ENCODE results near the gene ELMOD3. TPM values are rescaled to one million over a fixed set of nuclear protein-coding genes. Genes with fewer than 3 reads are reported as not detected.
"Not testable (repeated sequence)": the region's sequence is repeated elsewhere in the genome, so short reads cannot be mapped to it uniquely, and the experiment has no call there.

ELMOD3 gene
- total and polyA plus RNA-seq, 4 donors: 5.5 to 15.8 (median 8.0) TPM

- no peak for TF ChIP-seq MAX (IDR thresholded peaks at IDR 0.05)
- no peak for TF ChIP-seq TAF1 (conservative IDR thresholded peaks at IDR 0.05)
- TF ChIP-seq YY1 (IDR thresholded peaks at IDR 0.05): no peak
- TF ChIP-seq HNF4G (IDR thresholded peaks at IDR 0.05): no peak
- no peak for TF ChIP-seq SP1 (IDR thresholded peaks at IDR 0.05)
- TF ChIP-seq REST (IDR thresholded peaks at IDR 0.05): no peak
- H3K4me3 ChIP-seq (ENCODE audit: low read depth in 1 of 3, low read length in 3 of 3): no peak overlapping the region
- H3K27ac ChIP-seq (ENCODE audit: low read depth in 1 of 2, low read length in 2 of 2): no peak overlapping the region
- H3K36me3 ChIP-seq (ENCODE audit: control insufficient read depth in 4 of 4, insufficient read depth in 3 of 4, low read depth in 1 of 4, low read length in 3 of 4): no peaks in the 10 kb centered on the region
- no peaks in the 10 kb centered on the region for H3K27me3 ChIP-seq (ENCODE audit: control insufficient read depth in 4 of 4, insufficient read depth in 4 of 4, low read length in 3 of 4)
- peaks cover 0 to 39% (median 25%) of the 10 kb centered on the region in 4 donors for H3K4me1 ChIP-seq (ENCODE audit: control insufficient read depth in 4 of 4, insufficient read depth in 4 of 4, low read length in 3 of 4)
- no peaks in the 10 kb centered on the region for H3K9me3 ChIP-seq (ENCODE audit: control insufficient read depth in 4 of 4, low read length in 3 of 4)
- H3K9ac ChIP-seq (ENCODE audit: low read depth in 1 of 2, low read length in 2 of 2): no peak overlapping the region
- DNase-seq (ENCODE audit: low spot score): no peak
These were observed 25.4 kb upstream of the ELMOD3 start for GRCh38 chr2:85329181-85329651.

DNA sequence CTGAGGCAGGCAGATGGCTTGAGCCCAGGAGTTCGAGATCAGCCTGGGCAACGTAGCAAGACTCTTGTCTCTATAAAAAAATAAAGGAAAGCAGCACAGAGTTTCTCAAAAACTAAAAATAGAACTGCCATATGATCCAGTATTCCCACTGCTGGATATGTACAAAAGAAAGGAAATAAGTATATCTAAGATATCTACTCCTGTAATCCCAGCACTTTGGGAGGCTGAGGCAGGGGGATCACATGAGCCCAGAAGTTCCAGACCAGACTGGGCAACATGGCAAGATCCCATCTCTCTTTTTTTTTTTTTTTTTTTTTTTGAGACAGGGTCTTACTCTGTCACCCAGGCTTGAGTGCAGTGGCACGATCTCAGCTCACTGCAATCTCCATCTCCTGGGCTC, 24.9 kb upstream of the ELMOD3 start:
- not testable (repeated sequence) for H3K36me3 ChIP-seq (ENCODE audit: control insufficient read depth in 4 of 4, insufficient read depth in 3 of 4, low read depth in 1 of 4, low read length in 3 of 4); H3K27me3 ChIP-seq (ENCODE audit: control insufficient read depth in 4 of 4, insufficient read depth in 4 of 4, low read length in 3 of 4); DNase-seq (ENCODE audit: low spot score); H3K27ac ChIP-seq (ENCODE audit: low read depth in 1 of 2, low read length in 2 of 2); H3K4me3 ChIP-seq (ENCODE audit: low read depth in 1 of 3, low read length in 3 of 3); H3K9ac ChIP-seq (ENCODE audit: low read depth in 1 of 2, low read length in 2 of 2); H3K9me3 ChIP-seq (ENCODE audit: control insufficient read depth in 4 of 4, low read length in 3 of 4)
- H3K4me1 ChIP-seq (ENCODE audit: control insufficient read depth in 4 of 4, insufficient read depth in 4 of 4, low read length in 3 of 4): peaks cover 0 to 34% (median 20%) of the 10 kb centered on the region in 4 donors
- WGBS: 95% methylated on average over 3 of the region's 3 CpGs

DNA sequence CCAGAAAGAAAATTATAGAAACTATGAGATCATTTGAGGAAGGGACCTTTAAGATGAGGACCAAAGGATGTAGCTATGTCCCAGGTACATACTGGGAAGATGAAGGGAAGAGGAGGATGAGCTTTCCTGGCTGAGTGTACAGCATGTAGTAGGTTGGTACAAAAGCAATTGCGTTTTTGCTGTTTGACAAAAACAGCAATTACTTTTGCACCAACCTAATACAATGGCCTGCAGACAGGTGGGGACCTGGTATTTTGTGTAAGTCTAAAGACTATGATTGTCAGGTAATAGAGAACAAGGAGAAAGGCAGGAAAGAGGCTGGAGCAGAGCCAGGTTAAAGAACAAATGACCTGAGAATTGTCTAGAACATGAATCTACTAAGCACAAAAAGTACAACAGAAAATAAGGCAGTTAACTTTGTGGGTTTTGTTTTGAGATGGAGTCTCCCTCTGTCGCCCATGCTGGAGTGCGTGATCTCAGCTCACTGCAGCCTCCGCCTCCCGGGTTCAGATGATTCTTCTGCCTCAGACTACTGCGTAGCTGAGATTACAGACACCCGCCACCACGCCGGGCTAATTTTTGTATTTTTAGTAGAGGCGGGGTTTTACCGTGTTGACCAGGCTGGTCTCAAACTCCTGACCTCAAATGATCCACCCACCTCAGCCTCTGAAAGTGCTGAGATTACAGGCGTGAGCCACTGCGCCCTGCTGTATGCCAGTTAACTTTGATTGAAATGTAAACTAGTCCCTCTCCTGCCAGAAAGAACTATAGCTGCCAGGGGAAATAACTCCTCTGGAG, 23.5 kb upstream of the ELMOD3 start:
- Histone ChIP-seq H3K9ac (ENCODE audit: low read depth in 1 of 2, low read length in 2 of 2) (no peak overlapping the region), H3K9me3 (ENCODE audit: control insufficient read depth in 4 of 4, low read length in 3 of 4) (no peaks in the 10 kb centered on the region), H3K27ac (ENCODE audit: low read depth in 1 of 2, low read length in 2 of 2) (no peak overlapping the region), H3K4me1 (ENCODE audit: control insufficient read depth in 4 of 4, insufficient read depth in 4 of 4, low read length in 3 of 4) (peaks cover 0 to 21% (median 8%) of the 10 kb centered on the region in 4 donors), H3K36me3 (ENCODE audit: control insufficient read depth in 4 of 4, insufficient read depth in 3 of 4, low read depth in 1 of 4, low read length in 3 of 4) (no peaks in the 10 kb centered on the region), H3K27me3 (ENCODE audit: control insufficient read depth in 4 of 4, insufficient read depth in 4 of 4, low read length in 3 of 4) (no peaks in the 10 kb centered on the region), H3K4me3 (ENCODE audit: low read depth in 1 of 3, low read length in 3 of 3) (no peak overlapping the region)
- TF ChIP-seq YY1 (IDR thresholded peaks at IDR 0.05) (no peak), FOXA1 (IDR thresholded peaks at IDR 0.05) (no peak), JUND (IDR thresholded peaks at IDR 0.05) (no peak), RXRA (IDR thresholded peaks at IDR 0.05) (no peak), FOXA2 (IDR thresholded peaks at IDR 0.05) (no peak), GABPA (IDR thresholded peaks at IDR 0.05 in 1 of 2, conservative IDR thresholded peaks at IDR 0.05 in 1 of 2) (no peak), TAF1 (conservative IDR thresholded peaks at IDR 0.05) (no peak), RAD21 (IDR thresholded peaks at IDR 0.05) (no peak), REST (IDR thresholded peaks at IDR 0.05) (no peak), MAX (IDR thresholded peaks at IDR 0.05) (no peak), EGR1 (IDR thresholded peaks at IDR 0.05; ENCODE audit: low read depth in 2 of 2) (no peak)
- TF ChIP-seq, protein P1, sequence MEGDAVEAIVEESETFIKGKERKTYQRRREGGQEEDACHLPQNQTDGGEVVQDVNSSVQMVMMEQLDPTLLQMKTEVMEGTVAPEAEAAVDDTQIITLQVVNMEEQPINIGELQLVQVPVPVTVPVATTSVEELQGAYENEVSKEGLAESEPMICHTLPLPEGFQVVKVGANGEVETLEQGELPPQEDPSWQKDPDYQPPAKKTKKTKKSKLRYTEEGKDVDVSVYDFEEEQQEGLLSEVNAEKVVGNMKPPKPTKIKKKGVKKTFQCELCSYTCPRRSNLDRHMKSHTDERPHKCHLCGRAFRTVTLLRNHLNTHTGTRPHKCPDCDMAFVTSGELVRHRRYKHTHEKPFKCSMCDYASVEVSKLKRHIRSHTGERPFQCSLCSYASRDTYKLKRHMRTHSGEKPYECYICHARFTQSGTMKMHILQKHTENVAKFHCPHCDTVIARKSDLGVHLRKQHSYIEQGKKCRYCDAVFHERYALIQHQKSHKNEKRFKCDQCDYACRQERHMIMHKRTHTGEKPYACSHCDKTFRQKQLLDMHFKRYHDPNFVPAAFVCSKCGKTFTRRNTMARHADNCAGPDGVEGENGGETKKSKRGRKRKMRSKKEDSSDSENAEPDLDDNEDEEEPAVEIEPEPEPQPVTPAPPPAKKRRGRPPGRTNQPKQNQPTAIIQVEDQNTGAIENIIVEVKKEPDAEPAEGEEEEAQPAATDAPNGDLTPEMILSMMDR (IDR thresholded peaks at IDR 0.05; ENCODE audit: low read depth, low read length, missing input control): no peak
- WGBS: 88% methylated on average over 13 of the region's 13 CpGs
- no peak for DNase-seq (ENCODE audit: low spot score)
